Adrenal gland (tissue), 19 donors: Measurements from ENCODE around the gene SRCIN1. TPM values are rescaled to one million over a fixed set of nuclear protein-coding genes. Genes with fewer than 3 reads are reported as not detected.

Experiments
- DNase-seq, 7 donors: peaks; one replicate each; pipeline ENCODE4 v3.0.0-alpha.2; 2019 to 2020
- H3K27ac ChIP-seq, 5 donors: fragments of 200-600 bp; sonication (generic) in 4 of 5; 1 replicate in 3 of 5; 2 replicates in 2 of 5; pipeline versions ENCODE4 v1.5.1 to v1.8.0; 2016 to 2020; ENCODE audit warnings: mild to moderate bottlenecking in 1 of 5
- H3K27me3 ChIP-seq: fragments of 200-600 bp; 2 replicates; pipeline ENCODE4 v1.8.0; 2021
- H3K36me3 ChIP-seq, 2 donors: fragments of 200-600 bp; replicated peaks in 1 of 2; 1 replicate in 1 of 2; 2 replicates in 1 of 2; pipeline versions ENCODE4 v1.5.1 to v1.8.0; 2018 to 2022
- H3K4me1 ChIP-seq, 2 donors: fragments of 200-600 bp; replicated peaks in 1 of 2; 1 replicate in 1 of 2; 2 replicates in 1 of 2; pipeline versions ENCODE4 v1.5.1 to v1.8.0; 2018 to 2021
- H3K4me3 ChIP-seq, 4 donors: fragments of 200-600 bp; sonication (generic) in 3 of 4; one replicate each; pipeline ENCODE4 v1.5.1; 2016 to 2018
- H3K9me3 ChIP-seq, 3 donors: fragments of 200-600 bp; sonication (generic) in 1 of 3; replicated peaks in 1 of 3; 1 replicate in 2 of 3; 2 replicates in 1 of 3; pipeline versions ENCODE4 v1.5.1 to v1.8.0; 2016 to 2021
- CTCF ChIP-seq, 6 experiments: fragments of 450-650 bp in 4 of 6; fragments of 200-600 bp in 2 of 6; sonication (generic) in 1 of 6; IDR thresholded peaks; 1 replicate in 5 of 6; 2 replicates in 1 of 6; pipeline versions ENCODE4 v1.5.1 to v1.8.0; 2016 to 2021; ENCODE audit warnings: antibody characterized with exemption in 6 of 6, mild to moderate bottlenecking in 2 of 6, moderate library complexity in 1 of 6
- POLR2A ChIP-seq, 2 donors: fragments of 450-650 bp; IDR thresholded peaks; one replicate each; pipeline ENCODE4 v1.6.1; 2017; ENCODE audit warnings: antibody characterized with exemption in 2 of 2, mild to moderate bottlenecking in 2 of 2, moderate library complexity in 1 of 2
- WGBS, 4 donors: extraction: QIAGEN DNeasy Blood & Tissue Kit in 2 of 4; methylation state at CpG; one replicate each; pipeline versions ENCODE4 v1.1.5 to v1.1.7; 2013 to 2017; 5-methylcytosine and 5-hydroxymethylcytosine counted together
- intact Hi-C, 2 donors: fragments of 100-400 bp; cut with DNase I; formaldehyde crosslinking; loops; one replicate each; pipeline versions ENCODE4 v1.14.1 to v1.15.0; 2022 to 2023
- long read RNA-seq, 10 donors: library from polyadenylated mRNA in 3 of 10; unstranded in 2 of 10; stranded (forward) in 1 of 10; transcript quantifications; one replicate each; pipeline ENCODE4 v2.0.0 and lab custom pipeline, GENCODE V29; 2021 to 2026
- polyA plus RNA-seq, 3 donors: library from polyadenylated mRNA; stranded (reverse); fragments of 200-250 nt in 2 of 3; fragments of 350-450 nt in 1 of 3; fragmentation: Illumina TruSeq in 1 of 3; extraction: RNeasy Lipid Tissue Mini Kit (QIAGEN cat#74804) in 1 of 3; gene quantifications; one replicate each; pipeline ENCODE4 v1.2.3, GENCODE V29; 2013 to 2014
- total RNA-seq, 9 donors: library from RNA; depleted of rRNA in 4 of 9; stranded (reverse); fragments of >200 nt in 4 of 9; fragments of 120-200 nt in 1 of 9; fragmentation: NEBNext Ultra II Directional in 1 of 9; extraction: Animal tissue kit (Norgen Biotek cat#: 25700) in 1 of 9; gene quantifications; one replicate each; pipeline versions ENCODE4 v1.1.0 to v1.2.4, GENCODE V29; 2013 to 2023
- donor health status: healthy with polysubstance abuse.
- donor health status: Bipolar disorder and iron deficiency.
- donor health status: DM: yes; HTN: yes; CAD: no.
- donor health status: DM: no; HTN: no; CAD: no.
- donor health status: DM: no; HTN: no; CAD: no.
- donor health status: DM: yes; HTN: yes; CAD: no.

SRCIN1 gene
- total RNA-seq (1 to 10 TPM in 3 of 9 donors, under 1 TPM in 4, not detected in 2; 0.44 to 7.2 (median 0.92) TPM), polyA plus RNA-seq (10 to 100 TPM in 1 of 3 donors, 1 to 10 TPM in 2; 1.0 to 33.1 (median 4.7) TPM)
- long read RNA-seq, donor 1, result 0 reads
- long read RNA-seq, donor 2, result 0 reads
- long read RNA-seq, donor 3, result 0 reads
- long read RNA-seq, donor 4, result 0 reads
- long read RNA-seq, donor 5, partial matches to known transcripts, result 1 of 1 reads
- long read RNA-seq, donor 5, other reads (novel, unspliced or antisense), result 0 of 1 reads
- long read RNA-seq, donor 6, partial matches to known transcripts, result 0 of 3 reads
- long read RNA-seq, donor 6, other reads (novel, unspliced or antisense), result 3 of 3 reads
- long read RNA-seq, donor 7, result 0 reads
- long read RNA-seq, donor 8, result 0 reads
- long read RNA-seq, donor 9, result 0 reads
- long read RNA-seq, donor 10, result 0 reads

- Histone ChIP-seq H3K27ac (no peak within 1 kb of the TSS), H3K4me1 (peaks cover 5 to 7% of the 10 kb centered on the region in 2 donors), H3K36me3 (no peaks in the 10 kb centered on the region), H3K9me3 (no peaks in the 10 kb centered on the region), H3K4me3 (peak within 1 kb of the TSS in 2 of 4 donors; percentile 5 to 59), H3K27me3 (peaks cover 47% of the 10 kb centered on the region)
- TF ChIP-seq POLR2A (IDR thresholded peaks at IDR 0.05) (no peak), CTCF (IDR thresholded peaks at IDR 0.05) (peak; percentile 19 to 74 (median 44))
- WGBS, 4 donors, result 0 to 2% (median 1%) methylated on average over 1 to 94 of the region's 105 CpGs
- intact Hi-C loops, result no loop called here
- peak in 2 of 7 donors; percentile 19 to 23 for DNase-seq
Observed at GRCh38 chr17:38605841-38606645, at the start of gene SRCIN1. TSS of gene SRCIN1 (minus strand) at chr17:38605952. CDS start at chr17:38605705, 247 bp downstream.

GRCh38 chr17:38654411-38655398, 49.0 kb upstream of the SRCIN1 start:
- Histone ChIP-seq H3K4me1 (no peaks in the 10 kb centered on the region), H3K9me3 (no peaks in the 10 kb centered on the region), H3K4me3 (no peak overlapping the region), H3K36me3 (no peaks in the 10 kb centered on the region), H3K27ac (no peak overlapping the region), H3K27me3 (peaks cover 25% of the 10 kb centered on the region)
- DNase-seq, result peak in 1 of 7 donors; percentile 30
- WGBS, 4 donors, result 42 to 59% (median 44%) methylated on average over 17 to 21 of the region's 21 CpGs
- TF ChIP-seq POLR2A (IDR thresholded peaks at IDR 0.05) (no peak), CTCF (IDR thresholded peaks at IDR 0.05) (no peak)
- intact Hi-C loops, result no loop called here

- H3K4me3 ChIP-seq, result no peak overlapping the region
- no peaks in the 10 kb centered on the region for H3K9me3 ChIP-seq
- intact Hi-C loops, result no loop called here
- DNase-seq, result no peak
- H3K27me3 ChIP-seq, result peaks cover 25% of the 10 kb centered on the region
- WGBS, 4 donors, result 78 to 87% (median 85%) methylated on average over 5 of the region's 5 CpGs
- H3K27ac ChIP-seq, result no peak overlapping the region
- H3K36me3 ChIP-seq, result no peaks in the 10 kb centered on the region
- TF ChIP-seq CTCF (IDR thresholded peaks at IDR 0.05), result no peak
- TF ChIP-seq POLR2A (IDR thresholded peaks at IDR 0.05), result no peak
- H3K4me1 ChIP-seq, result no peaks in the 10 kb centered on the region
Observed at GRCh38 chr17:38653679-38654078, 47.9 kb upstream of the SRCIN1 start.
